ENCODE data around the gene LDB2.
"Not testable (repeated sequence)": the region's sequence is repeated elsewhere in the genome, so short reads cannot be mapped to it uniquely, and the experiment has no call there.

LDB2 gene

DNA sequence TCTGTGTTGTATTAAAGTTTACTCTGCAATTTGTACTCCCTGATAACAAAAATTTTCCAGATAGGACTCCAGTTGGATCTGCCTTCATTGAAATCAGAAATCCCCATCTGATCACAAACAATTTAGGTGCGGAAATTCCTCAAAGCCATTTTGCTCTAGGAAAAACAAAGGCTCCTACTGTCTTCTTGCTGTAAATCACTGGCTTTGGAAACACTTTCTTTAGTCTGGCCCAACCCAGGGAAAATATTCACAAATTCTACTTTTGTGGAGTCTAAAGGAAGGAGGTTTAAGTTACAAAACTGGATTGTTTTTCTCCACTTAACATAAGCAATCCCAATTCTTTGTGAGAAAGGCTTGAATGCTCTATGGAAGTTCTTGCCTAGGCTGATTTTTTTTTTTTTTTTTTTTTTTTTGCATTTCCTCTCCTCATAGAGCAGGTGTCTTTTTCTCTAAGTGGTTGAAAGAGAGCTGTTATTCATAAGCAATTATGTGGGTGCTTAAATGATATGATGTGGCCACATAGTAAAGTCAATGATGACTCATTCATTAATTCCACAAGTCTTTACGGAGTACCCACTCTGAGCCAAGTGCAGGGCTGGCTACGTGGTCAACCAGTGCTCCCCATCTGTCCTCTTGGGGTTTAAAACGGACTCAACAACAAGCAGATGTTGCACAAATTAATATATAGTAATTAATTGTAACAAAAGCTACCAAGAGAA is 261.4 kb downstream of the LDB2 start:
- DNase-seq = no peak

DNA sequence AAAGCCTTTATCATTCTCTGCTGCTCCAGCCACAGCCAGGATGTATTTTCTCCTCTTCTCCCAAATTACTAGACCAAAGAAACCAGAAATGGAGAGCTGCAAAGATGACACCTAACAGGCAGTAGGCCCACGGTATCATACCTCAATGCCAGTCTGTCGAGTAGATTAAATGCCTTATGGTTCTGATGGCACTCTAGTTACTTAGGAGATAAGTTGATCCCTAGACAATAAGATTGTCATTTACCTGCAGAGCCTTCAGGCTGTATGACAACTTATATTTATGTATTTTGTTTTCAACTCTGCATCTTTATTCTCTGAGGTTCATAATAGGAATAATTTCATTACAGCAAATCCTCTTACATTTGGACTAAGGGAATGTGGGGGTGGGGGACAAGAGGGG is 262.1 kb downstream of the LDB2 start:
- no peak for DNase-seq

DNA sequence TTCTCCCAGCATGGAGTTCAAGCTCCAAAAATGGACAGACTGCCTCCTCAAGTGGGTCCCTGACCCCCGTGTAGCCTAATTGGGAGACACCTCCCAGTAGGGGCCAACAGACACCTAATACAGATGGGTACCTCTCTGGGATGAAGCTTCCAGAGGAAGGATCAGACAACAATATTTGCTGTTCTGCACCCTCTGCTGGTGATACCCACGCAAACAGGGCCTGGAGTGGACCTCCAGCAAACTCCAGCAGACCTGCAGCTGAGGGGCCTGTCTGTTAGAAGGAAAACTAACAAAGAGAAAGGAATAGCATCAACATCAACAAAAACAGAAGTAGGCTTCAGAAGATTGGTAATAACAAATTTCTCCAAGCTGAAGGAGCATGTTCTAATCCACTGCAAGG is 269.2 kb downstream of the LDB2 start:
- not testable (repeated sequence) for DNase-seq

DNA sequence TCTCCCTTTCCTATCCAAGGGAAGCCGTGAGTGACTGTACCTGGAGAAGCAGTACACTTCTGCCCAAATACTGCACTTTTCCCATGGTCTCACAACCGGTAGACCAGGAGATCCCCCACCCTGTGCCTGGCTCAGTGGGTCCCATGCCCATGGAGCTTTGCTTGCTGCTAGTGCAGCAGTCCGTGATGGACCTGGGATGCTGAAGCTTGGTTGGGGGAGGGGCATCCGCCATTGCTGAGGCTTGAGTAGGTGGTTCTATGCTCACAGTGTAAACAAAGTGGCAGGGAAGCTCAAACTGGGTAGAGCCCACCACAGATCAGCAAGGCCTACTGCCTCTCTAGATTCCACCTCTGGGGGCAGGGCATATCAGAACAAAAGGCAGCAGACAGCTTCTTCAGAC is 269.6 kb downstream of the LDB2 start:
- not testable (repeated sequence) for DNase-seq

DNA sequence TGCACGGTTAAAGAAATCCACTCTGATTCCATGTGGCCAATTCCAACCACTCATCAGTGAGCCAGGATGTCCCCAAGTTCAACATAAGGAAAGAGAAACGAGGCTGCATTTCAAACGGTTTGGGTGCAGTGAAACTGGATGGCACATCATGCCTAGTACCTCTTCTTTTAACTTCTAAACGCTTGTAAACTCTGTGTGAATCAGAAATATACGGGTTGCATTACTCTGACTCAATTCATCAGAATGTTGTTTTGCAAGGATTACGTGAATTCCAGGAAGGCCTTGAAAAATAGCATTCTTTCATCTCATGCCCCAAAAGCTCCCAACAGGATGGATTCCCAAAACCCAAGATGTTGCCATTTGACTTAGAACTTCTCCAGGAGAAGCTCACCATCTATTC is 270.4 kb downstream of the LDB2 start:
- DNase-seq = no peak

DNA sequence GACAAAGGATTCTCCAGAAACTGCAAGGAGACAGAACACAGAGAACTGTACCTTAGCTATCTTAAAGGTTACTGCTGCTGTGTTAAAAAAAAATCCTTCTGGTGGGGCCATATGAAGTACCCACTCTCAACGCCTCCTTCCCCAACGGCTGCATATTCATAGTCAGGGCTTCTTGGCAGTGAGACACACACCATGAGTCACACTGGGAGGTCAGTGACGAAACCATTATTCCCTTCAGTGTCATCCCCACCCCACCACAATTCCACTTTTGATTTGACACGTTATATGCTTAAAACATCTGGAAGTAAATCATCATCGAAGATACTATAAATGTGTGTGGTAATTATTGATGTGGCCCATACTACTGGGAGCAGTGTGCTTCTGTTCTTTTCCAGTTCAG is 271.5 kb downstream of the LDB2 start:
- no peak for DNase-seq

DNA sequence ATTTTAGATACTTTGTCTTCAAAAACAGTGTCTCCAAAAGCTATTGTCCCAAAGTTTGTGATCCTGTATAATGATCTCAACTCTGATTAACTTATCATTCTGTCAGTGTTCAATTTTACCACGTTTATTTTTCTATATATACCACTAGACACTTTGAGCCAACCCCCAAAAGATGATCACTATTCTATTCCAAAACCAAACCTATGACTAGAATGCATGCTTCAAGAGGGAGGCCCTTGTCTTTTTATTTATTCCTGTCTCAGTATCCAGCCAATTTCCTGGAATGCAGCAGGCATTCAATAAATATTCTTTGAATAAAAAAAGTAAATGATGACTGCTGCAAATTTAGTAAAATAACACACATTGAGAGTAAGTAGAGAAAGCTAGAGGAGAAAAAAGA is 275.6 kb downstream of the LDB2 start:
- no peak for DNase-seq

DNA sequence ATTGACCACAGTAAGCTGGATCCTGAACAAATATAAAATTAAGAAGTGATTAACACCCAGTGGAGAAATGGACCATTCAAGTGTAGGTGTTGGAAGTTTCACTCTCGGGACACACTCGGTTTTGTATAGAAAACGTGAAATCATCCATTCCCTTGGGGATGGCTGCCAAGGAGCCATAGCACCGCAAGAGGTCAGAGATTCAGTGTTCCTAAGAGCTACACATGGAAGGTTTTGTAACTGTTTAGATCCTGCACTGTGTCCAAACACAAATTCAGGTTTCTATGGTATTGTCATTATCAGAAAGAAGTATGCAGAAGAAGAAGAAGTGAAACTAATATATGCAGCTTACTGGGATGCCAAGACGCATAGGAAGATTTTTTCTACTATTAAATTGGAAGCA is 281.0 kb downstream of the LDB2 start:
- no peak for DNase-seq

DNA sequence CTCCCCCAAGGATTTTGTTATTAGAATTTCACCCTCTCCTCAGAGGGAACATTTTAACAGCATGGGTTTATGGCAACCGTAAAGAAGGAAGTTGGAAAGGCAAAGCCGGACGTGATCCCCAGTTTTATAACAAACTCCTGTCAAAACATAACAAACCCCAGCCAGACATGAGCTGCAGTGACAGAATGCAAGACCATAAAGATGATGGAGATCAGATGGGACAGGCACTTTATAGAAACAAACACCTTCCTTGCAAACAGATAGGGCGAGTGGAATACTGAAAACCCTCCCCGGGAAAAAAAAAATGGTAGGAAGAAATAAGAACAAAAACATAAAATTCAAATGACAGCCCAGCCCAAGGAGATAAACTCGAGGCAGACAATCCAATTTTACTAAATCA is 281.4 kb downstream of the LDB2 start:
- DNase-seq = no peak

DNA sequence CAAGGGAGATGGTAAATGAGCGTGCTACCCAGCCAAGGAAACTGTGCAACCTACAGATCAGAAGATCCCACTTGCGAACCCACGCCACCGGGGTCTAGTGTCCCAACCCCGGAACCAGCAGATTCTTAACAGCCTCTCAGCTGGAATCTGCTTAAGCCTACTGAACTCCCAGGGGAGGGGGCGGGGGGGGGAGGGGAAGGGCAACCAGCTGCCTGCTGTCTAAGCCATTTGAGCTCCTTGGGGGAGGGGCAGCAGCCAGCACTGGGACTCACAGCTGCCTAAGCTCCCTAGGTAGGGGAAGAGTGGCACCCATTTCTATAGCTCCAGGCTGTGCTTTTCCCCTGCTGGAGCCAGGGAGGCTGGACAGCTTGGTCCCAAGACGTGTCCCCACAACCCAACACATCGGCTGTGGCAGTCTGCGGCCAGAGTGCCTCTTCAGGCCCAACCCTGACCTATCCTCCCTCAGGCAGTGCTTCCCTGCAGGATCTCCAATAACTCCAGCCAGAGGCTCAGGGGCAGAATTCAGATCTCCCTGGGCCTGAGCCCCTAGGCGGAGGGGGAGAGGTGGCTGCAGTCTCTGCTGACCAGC is 289.2 kb downstream of the LDB2 start:
- no peak for DNase-seq

DNA sequence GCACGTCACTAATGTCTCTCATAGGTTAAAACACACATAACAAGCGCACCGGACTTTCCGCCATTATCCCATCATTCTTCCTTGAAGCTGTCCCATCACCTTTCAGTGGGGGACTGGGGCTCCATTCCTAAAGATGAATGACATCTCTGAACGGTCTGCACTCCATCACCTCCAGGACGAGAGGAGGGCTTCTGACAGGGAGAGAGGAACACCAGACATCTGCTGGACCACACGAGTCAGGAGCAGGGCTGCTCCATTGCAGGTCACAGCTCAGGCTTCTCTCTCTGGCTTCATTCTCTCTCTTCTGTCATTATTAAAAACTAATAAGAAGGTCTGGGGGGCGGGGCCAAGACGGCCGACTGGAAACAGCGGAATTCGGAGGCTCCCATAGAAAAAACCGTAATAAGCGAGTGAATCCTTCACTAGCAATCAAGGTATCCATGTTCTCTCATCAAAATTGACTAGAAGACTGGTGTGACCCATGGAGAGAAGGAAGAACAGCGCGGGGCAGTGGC is 289.8 kb downstream of the LDB2 start:
- DNase-seq = no peak

DNA sequence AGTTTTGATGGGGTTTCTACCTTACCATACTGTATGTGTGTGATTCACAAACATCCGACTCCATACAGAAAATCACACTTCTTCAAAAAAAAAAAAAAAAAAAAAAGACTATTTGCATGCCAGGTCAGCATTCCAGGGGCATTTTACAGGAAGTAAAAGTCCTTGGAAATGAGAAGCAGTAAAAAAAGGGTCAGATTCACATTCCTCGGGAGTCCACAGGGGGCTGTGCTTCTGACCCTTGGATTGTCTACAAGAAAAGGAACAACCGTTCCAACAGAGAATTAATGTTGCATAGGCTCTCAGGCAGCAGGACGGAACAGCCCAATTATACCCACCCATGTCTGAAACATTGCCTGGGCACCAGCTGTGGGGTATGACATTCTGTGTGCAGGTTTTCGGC is 290.3 kb downstream of the LDB2 start:
- DNase-seq = no peak

DNA sequence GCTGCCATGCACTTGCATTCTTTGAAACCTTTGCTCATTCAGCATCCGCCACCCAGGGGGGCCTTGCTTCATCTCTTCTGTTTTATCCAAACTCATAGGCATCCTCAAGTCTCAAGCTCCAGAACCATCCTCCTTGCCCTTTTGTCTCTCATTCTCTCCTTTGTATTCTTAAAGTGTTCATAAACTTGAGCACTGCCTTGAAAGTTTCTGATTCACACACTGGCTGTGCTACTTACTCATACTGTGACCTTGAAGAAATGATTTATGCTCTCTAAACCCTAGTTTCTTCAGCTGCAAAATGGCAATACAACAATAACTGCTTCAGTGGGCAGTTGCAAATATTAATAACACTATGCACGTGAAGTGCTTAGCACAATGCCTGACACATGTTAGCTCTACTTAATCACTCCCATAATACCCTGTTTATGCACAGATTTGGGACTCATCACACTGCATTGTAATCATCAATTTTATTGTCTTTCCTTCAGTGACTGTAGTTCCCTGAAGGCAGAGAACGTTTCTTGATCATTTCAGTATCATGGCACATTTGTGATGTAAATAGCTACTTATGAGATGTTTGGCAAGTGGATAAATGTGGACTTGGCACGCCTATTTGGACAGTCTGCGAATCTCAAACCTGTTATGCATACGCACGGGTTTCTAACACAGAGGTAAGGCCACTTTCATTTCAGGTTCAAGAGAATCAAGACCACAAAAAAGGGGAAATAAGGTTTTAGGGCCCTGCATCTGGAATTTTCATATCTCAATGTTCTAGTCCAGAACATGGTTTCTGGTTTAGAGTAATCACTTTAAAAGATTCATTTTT is 291.0 kb downstream of the LDB2 start:
- DNase-seq = no peak

DNA sequence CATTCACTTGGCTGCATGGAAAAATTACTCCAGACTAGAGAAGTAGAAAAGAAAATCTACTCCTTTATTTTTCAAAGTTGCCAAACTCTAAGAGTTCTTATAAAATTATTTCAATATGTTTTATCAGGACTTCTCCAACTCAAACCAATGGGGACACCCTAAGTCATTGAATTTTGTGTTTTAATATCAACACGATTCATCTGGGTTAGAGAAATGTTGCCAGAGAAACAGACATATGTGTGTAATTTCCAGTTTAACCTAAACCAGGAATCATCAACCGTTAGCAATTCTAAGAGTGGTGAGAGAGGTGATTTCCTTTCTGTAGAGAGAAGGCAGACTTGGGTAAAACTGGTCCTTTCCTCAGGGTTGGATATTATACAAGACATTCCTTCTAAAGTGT is 291.8 kb downstream of the LDB2 start:
- DNase-seq = no peak

DNA sequence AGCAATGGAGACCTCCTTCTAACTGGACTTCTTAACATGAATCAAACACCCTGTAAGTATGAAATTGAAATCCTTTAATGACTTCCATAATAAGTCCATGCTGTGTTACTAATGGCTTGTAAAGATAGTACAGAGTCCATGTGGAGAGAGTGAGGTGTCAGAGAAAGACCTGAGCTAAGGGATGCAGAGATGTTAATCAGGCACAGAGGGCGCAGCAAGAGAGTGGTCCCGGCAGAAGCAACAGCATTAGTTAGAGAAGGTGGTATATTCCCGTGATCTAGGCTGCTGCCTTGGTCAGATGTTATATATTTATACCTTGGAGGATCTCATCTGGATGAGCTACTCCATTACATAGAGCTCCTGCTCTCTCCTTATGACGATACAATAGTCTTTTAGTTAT is 295.3 kb downstream of the LDB2 start:
- no peak for DNase-seq

DNA sequence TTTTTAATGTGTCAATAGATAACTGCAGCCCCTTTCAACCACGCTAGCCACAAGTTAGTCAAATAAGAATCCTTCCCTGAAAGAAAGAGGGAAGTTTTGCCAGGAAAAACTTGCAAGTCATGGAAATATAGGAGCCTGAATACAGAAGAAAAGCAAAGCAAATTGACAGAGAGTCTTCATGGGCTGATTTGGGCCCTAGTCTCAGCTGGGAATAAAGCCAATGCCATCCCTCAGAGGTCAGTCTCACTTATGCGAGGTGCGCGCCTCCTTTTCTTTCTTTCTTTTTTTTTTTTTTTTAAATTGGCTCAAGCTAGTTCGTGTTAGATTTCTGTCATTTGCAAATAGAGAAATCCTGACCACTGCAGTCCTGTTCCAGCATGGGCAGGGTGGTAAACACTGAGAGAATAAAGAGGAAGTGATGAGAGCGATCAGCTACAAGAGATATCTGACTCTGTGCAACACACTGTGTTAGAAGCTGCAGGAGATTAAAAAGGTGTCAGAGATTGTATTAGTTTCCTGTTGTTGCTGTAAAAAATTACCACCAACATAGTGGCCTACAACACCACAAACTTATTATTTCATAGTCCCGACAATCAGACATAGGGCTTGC is 299.7 kb downstream of the LDB2 start:
- no peak for DNase-seq

DNA sequence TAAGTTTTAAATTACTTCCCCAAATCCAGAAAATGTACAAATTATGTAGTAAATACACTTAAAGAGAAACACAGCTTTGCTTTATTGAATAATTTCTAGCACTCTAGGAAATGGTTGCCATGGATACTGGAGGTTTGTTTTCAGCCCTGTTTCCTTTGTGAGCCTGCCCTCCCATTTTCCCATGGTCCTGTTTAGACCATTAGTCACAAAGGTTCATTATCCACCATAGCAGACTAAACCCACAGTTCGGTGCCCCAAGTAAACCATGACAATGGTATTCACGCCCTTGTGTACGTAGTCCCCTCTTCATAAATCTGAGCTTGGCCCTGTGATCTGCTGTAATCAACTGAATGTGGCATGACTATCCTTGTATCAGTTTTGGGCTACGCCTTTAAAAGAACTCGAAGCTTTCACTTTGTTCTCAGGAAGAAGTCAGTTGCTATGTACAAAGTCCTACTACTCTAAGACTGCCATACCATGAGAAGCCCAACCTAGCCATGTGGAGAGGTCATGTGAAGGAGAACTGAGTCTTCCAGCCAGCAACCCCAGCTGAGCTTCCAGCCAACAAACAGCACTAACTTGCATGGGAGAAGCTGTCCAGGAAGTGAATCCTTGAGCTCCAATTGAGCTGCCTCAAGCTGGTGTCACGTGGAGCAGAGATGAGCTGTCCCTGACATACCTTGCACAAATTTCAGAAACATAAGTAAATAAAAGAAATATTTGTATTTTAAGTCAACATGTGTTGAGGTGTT is 300.4 kb downstream of the LDB2 start:
- DNase-seq = no peak

DNA sequence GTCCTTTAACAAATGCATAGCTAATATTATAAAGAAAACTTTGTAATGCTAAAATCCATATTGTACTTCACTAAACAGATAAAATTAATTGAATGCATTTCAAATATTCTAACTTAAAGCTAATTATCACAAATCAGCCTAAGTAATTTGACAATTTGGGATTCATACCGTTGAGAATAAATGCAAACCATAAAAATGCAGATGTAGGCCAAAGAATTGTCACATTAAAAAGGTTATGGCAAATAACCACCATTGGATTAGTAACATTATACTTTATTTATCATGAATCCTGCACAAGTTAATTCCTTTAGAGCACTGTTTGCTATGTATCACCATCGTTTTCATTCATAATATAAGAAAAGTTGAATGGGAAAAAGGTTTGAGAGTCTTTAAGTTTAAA is 301.0 kb downstream of the LDB2 start:
- DNase-seq = no peak

DNA sequence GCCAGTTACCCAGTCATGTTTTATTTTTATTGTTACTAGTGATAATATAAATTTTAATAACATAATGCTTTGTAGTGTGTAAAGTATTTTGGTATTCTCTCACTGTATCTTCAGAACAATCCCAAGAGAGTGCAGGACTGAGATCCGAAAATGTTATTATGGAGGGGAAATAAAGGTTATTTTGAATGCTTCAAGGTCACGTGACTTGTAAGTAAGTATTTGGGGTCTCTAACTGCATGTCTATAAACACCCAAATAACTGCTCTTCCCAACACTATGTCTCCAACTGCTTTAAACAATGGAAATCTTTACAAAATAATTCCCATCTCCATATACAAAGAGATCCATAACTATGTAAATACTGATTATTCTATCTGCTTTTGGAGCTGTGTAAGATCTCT is 302.2 kb downstream of the LDB2 start:
- no peak for DNase-seq

DNA sequence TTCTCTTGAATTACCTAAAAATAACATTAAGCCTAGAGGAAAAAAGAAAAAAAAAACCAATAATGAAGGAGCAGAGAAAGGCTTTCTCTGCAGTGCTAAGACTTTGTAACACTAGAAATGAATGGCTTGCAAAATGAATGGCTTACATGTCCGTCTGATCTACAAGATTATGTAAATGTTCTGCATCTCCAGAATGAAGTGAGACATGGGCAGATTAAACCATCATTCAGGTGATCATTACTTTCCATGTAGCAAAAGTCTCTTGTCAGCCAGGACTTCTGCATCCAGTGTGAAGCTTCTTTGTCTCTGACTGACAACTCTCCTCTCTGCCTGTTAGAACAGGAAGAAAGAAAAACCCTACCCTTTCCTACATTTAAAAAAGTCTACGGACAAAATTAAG is 304.3 kb downstream of the LDB2 start:
- no peak for DNase-seq

DNA sequence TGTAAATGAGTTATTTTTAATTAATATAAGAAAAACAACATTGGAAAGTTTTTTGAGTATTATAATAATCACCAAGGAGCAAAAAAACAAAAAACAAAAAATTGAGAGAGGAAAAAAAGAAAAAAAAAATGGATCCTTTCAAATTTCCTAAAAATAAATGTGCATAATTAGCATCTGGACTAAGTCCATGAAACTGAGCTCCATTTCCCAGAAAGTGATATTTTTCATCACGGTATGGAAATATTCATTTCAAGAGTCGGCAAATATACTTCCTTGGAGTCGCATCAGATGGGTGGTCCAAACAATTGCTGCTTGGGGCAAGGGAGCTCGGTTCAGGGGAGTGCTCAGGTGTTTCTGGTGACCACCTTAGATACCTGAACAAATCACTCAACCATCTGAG is 305.1 kb downstream of the LDB2 start:
- DNase-seq = no peak

DNA sequence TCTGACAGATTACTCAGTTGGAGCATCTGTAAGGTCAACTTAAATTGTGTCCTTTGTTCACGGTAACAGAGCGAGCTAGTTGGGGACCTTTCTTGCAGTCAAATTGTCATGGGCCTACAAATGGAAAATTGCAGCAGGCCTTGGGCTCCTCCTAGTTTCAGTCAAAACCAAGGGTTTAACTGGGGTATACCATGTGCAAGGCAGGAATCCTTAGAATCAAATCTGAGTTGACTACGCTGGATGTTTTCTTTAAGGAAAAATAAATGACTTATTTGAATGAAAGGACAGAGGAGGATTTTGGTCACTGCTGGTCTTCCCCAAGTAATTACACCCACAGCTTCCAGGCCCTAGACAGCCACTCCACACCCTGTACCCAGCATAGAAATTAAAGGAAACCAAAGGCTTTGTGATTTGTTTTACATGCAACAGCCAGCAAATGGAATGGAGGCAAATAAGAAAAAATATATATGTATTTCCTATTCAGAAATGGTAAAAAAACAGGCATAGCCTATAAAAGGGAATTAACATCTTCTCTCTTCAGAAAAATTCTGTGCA is 307.1 kb downstream of the LDB2 start:
- no peak for DNase-seq

DNA sequence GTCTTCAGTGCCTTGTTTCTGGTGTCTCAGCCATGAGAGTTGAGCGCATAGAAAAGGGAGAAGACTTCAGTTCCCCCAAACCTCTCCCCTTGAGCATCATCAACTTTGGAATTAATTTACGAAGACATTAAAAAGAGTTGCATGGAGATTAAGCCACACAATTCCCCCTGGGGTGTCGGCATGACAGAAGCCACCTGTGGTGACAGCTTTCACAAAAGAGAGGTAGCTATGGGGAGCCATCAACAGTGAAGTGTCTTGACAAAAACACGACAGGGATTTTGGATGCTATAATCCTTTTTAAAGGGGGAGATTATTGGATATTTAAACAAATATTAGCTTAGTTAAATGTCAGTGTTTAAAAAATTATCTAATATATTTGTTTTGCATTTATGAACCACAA is 307.6 kb downstream of the LDB2 start:
- no peak for DNase-seq
